T-cell (primary cell): ENCODE measurements around the gene PCDHB8. TPM values are rescaled to one million over a fixed set of nuclear protein-coding genes. Genes with fewer than 3 reads are reported as not detected.
A peak's percentile ranks its signal among the peaks of the same experiment; 100 is the strongest.
"Not testable (repeated sequence)": the region's sequence is repeated elsewhere in the genome, so short reads cannot be mapped to it uniquely, and the experiment has no call there.

ENCODE experiments used
- ATAC-seq, 4 experiments: fragments of 200-7000 bp in 3 of 4; fragments of 150-1000 bp in 1 of 4; cut with Tn5 transposase; replicated peaks in 1 of 4; 1 replicate in 3 of 4; 2 replicates in 1 of 4; pipeline ENCODE4 v1.10.0; 2021; ENCODE audit warnings: moderate library complexity in 3 of 4, mild to moderate bottlenecking in 2 of 4, moderate number of reproducible peaks in 1 of 4
- CTCF ChIA-PET, 2 donors: fragments of 300-600 bp; sonication (Branson Sonifier 250); formaldehyde crosslinking; loops; one replicate each; lab custom pipeline; 2022; ENCODE audit warnings: antibody characterized with exemption in 2 of 2; lab: Charles Lee
- POLR2A ChIA-PET, 2 donors: fragments of 300-600 bp; sonication (Branson Sonifier 250); formaldehyde crosslinking; loops; one replicate each; lab custom pipeline; 2022; ENCODE audit warnings: antibody characterized with exemption in 2 of 2; lab: Charles Lee
- DNase-seq, 35 experiments: peaks; one replicate each; pipeline versions ENCODE4 v3.0.0 to v3.0.0-alpha.2; 2013 to 2023
- H3K27ac ChIP-seq: one replicate; pipeline ENCODE4 v1.5.1; 2013; ENCODE audit warnings: low read length
- H3K27me3 ChIP-seq, 2 experiments: replicated peaks in 1 of 2; 1 replicate in 1 of 2; 2 replicates in 1 of 2; pipeline versions ENCODE4 v1.6.1 to v1.7.0; 2013; ENCODE audit warnings: low read length in 1 of 2, mixed read lengths in 1 of 2; ENCODE audit not compliant: control insufficient read depth in 2 of 2, insufficient read depth in 2 of 2; ENCODE audit errors: extremely low read depth in 1 of 2
- H3K36me3 ChIP-seq, 2 donors: 1 replicate in 1 of 2; 2 replicates in 1 of 2; pipeline versions ENCODE4 v1.6.1 to v1.7.0; 2013; ENCODE audit warnings: low read length in 1 of 2; ENCODE audit not compliant: control insufficient read depth in 2 of 2, insufficient read depth in 1 of 2; ENCODE audit errors: extremely low read depth in 1 of 2
- H3K4me1 ChIP-seq, 2 experiments: 1 replicate in 1 of 2; 2 replicates in 1 of 2; pipeline versions ENCODE4 v1.6.1 to v1.7.0; 2013; ENCODE audit warnings: low read length in 2 of 2, mixed read lengths in 1 of 2; ENCODE audit not compliant: insufficient read depth in 2 of 2, control insufficient read depth in 1 of 2; ENCODE audit errors: extremely low read depth in 1 of 2
- H3K4me3 ChIP-seq, 2 donors: 1 replicate in 1 of 2; 2 replicates in 1 of 2; pipeline versions ENCODE4 v1.5.1 to v1.7.0; 2013; ENCODE audit warnings: mild to moderate bottlenecking in 2 of 2, low read length in 1 of 2, moderate library complexity in 1 of 2; ENCODE audit not compliant: control insufficient read depth in 1 of 2; ENCODE audit errors: extremely low read depth in 1 of 2
- H3K9me3 ChIP-seq: 2 replicates; pipeline ENCODE4 v1.7.0; 2013
- H3K27ac Mint-ChIP-seq, 2 donors: one replicate each; pipeline ENCODE4 v1.8.0; 2020 to 2021; ENCODE audit warnings: mild to moderate bottlenecking in 2 of 2, mixed read lengths in 2 of 2
- H3K27me3 Mint-ChIP-seq, 2 donors: one replicate each; pipeline ENCODE4 v1.8.0; 2021 to 2022; ENCODE audit warnings: mixed read lengths in 2 of 2
- H3K36me3 Mint-ChIP-seq: one replicate; pipeline ENCODE4 v1.8.0; 2021; ENCODE audit warnings: mixed read lengths
- H3K4me1 Mint-ChIP-seq, 3 donors: one replicate each; pipeline ENCODE4 v1.8.0; 2020 to 2022; ENCODE audit warnings: mixed read lengths in 3 of 3, mild to moderate bottlenecking in 1 of 3
- H3K4me3 Mint-ChIP-seq, 3 donors: one replicate each; pipeline ENCODE4 v1.8.0; 2020 to 2022; ENCODE audit warnings: mild to moderate bottlenecking in 3 of 3, mixed read lengths in 3 of 3, moderate library complexity in 3 of 3
- H3K9me3 Mint-ChIP-seq, 3 donors: one replicate each; pipeline ENCODE4 v1.8.0; 2020 to 2022; ENCODE audit warnings: mixed read lengths in 3 of 3
- WGBS: methylation state at CpG from one replicate; pipeline ENCODE4 v1.1.5; 2013; ENCODE audit warnings: missing lambda C conversion rate; ENCODE audit not compliant: insufficient coverage; 5-methylcytosine and 5-hydroxymethylcytosine counted together
- total RNA-seq, 35 experiments: library from RNA in 6 of 35; stranded (reverse) in 6 of 35; fragments of 120-200 nt in 1 of 35; gene quantifications; one replicate each; pipeline versions ENCODE4 v1.2.1 to v1.2.4 and lab custom pipeline; 2013 to 2026

The PCDHB8 gene
- total RNA-seq, 5 donors from 2014 or later (not counting 1 experiment from before 2014, with no cell fraction given), result not detected

DNA sequence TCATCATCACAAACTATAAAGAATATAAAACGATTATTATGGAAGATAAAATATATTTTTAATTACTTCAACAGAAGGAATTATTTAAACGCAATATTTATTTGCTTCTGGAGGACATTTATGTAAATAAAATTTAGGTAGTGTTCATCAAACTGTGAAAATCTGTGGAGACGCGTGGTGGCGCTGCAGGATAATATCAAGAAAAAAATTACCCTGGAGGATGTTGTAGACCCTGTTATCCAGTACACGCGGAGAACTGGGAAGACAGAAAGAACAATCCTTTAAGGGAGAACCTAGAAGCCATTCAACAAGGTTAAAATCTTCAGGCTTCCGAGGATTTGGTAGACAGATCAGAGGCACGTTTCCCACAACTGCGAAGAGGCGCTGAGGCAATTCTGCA is 30.9 kb downstream of the PCDHB8 start, which contains the start of gene PCDHB12:
Gene PCDHB12 (plus strand): TSS at position 242 of the 400 bp plus-strand sequence. CDS start 189 bp downstream, outside the sequence.
- H3K36me3 ChIP-seq, result no peaks in the 10 kb centered on the region
- no peak within 1 kb of the TSS for H3K4me3 ChIP-seq
- peaks cover 2% of the 10 kb centered on the region for H3K9me3 ChIP-seq
- H3K27me3 Mint-ChIP-seq, result peaks cover 58 to 66% of the 10 kb centered on the region in 2 donors
- H3K27ac Mint-ChIP-seq, result no peak within 1 kb of the TSS
- peaks cover 0 to 7% (median 3%) of the 10 kb centered on the region in 3 donors for H3K9me3 Mint-ChIP-seq
- 28% methylated on average over 9 of the region's 11 CpGs for WGBS
- DNase-seq, result peak in 1 of 35 experiments; percentile 5
- H3K4me1 Mint-ChIP-seq, result peaks cover 0 to under 1% (median under 1%) of the 10 kb centered on the region in 3 donors
- no peak for ATAC-seq
- H3K27ac ChIP-seq, result no peak within 1 kb of the TSS
- POLR2A ChIA-PET, result no interaction called here
- peaks cover 5 to 14% of the 10 kb centered on the region in 2 experiments for H3K27me3 ChIP-seq
- H3K36me3 Mint-ChIP-seq, result no peaks in the 10 kb centered on the region
- CTCF ChIA-PET, result no interaction called here
- H3K4me1 ChIP-seq, result no peaks in the 10 kb centered on the region
- no peak within 1 kb of the TSS for H3K4me3 Mint-ChIP-seq

DNA sequence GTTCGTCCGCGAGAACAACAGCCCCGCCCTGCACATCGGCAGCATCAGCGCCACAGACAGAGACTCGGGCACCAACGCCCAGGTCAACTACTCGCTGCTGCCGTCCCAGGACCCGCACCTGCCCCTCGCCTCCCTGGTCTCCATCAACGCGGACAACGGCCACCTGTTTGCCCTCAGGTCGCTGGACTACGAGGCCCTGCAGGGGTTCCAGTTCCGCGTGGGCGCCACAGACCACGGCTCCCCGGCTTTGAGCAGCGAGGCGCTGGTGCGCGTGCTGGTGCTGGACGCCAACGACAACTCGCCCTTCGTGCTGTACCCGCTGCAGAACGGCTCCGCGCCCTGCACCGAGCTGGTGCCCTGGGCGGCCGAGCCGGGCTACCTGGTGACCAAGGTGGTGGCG is 32.7 kb downstream of the PCDHB8 start:
- peaks cover 64 to 75% of the 10 kb centered on the region in 2 donors for H3K27me3 Mint-ChIP-seq

DNA sequence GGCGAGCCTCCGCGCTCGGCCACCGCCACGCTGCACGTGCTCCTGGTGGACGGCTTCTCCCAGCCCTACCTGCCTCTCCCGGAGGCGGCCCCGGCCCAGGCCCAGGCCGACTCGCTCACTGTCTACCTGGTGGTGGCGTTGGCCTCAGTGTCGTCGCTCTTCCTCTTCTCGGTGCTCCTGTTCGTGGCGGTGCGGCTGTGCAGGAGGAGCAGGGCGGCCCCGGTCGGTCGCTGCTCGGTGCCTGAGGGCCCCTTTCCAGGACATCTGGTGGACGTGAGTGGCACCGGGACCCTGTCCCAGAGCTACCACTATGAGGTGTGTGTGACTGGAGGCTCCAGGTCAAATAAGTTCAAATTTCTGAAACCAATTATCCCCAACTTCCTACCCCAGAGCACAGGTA is 33.3 kb downstream of the PCDHB8 start:
- peaks cover 0 to 15% (median 8%) of the 10 kb centered on the region in 3 donors for H3K9me3 Mint-ChIP-seq
- peaks cover 9 to 17% of the 10 kb centered on the region in 2 experiments for H3K27me3 ChIP-seq
- H3K4me3 Mint-ChIP-seq, H3K36me3 Mint-ChIP-seq, POLR2A ChIA-PET, DNase-seq, ATAC-seq, H3K4me1 ChIP-seq, H3K4me1 Mint-ChIP-seq, H3K4me3 ChIP-seq, H3K27ac ChIP-seq, CTCF ChIA-PET, H3K9me3 ChIP-seq, H3K36me3 ChIP-seq: not testable (repeated sequence)
- WGBS, result 45% methylated on average over 14 of the region's 27 CpGs
- H3K27me3 Mint-ChIP-seq, result peaks cover 63 to 73% of the 10 kb centered on the region in 2 donors
- H3K27ac Mint-ChIP-seq, result peak overlapping the region in 1 of 2 donors; percentile 55

More for the DNA sequence above, 32.7 kb downstream of the PCDHB8 start:
- H3K4me1 Mint-ChIP-seq, ATAC-seq, H3K27ac ChIP-seq, POLR2A ChIA-PET, H3K4me1 ChIP-seq, H3K9me3 ChIP-seq, H3K36me3 ChIP-seq, CTCF ChIA-PET, H3K27ac Mint-ChIP-seq, DNase-seq, H3K4me3 ChIP-seq, H3K36me3 Mint-ChIP-seq, H3K4me3 Mint-ChIP-seq: not testable (repeated sequence)
- peaks cover 0 to 14% (median 7%) of the 10 kb centered on the region in 3 donors for H3K9me3 Mint-ChIP-seq
- WGBS, result 46% methylated on average over 21 of the region's 39 CpGs
- peaks cover 9 to 17% of the 10 kb centered on the region in 2 experiments for H3K27me3 ChIP-seq

DNA sequence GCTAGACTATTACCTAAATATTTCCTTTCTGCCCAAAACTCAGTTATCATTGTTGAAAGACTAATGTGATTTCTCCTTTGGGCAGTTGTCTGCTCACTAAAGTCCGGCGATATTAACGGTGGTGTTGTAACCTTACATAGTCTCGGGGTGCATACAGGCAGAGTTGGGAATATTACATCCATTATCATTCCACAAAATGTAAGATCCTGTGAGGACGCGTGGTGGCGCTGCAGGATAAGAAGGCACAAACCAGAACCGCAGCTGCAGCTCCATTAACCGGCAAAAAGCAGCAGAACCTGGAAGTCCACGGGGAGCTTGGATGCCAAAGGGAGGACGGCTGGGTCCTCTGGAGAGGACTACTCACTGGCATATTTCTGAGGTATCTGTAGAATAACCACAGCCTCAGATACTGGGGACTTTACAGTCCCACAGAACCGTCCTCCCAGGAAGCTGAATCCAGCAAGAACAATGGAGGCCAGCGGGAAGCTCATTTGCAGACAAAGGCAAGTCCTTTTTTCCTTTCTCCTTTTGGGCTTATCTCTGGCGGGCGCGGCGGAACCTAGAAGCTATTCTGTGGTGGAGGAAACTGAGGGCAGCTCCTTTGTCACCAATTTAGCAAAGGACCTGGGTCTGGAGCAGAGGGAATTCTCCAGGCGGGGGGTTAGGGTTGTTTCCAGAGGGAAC is 36.2 kb downstream of the PCDHB8 start, which contains the start of gene PCDHB13:
Gene PCDHB13 (plus strand): TSS at position 264 of the 684 bp plus-strand sequence. CDS start 205 bp downstream, at position 469.
- CTCF ChIA-PET, H3K36me3 Mint-ChIP-seq, H3K27ac Mint-ChIP-seq, H3K9me3 ChIP-seq, H3K4me1 ChIP-seq, H3K4me1 Mint-ChIP-seq, POLR2A ChIA-PET, H3K36me3 ChIP-seq, ATAC-seq, H3K27ac ChIP-seq, H3K4me3 ChIP-seq: not testable (repeated sequence)
- whole genome bisulfite sequencing, result no CpG with 5 or more reads among the region's 18 CpGs
- peaks cover 4 to 22% (median 18%) of the 10 kb centered on the region in 3 donors for H3K9me3 Mint-ChIP-seq
- peak within 1 kb of the TSS in 1 of 3 donors; percentile 44 for H3K4me3 Mint-ChIP-seq
- peaks cover 12 to 25% of the 10 kb centered on the region in 2 experiments for H3K27me3 ChIP-seq
- peak in 6 of 35 experiments; percentile 2 to 48 (median 12) for DNase-seq
- peaks cover 58 to 63% of the 10 kb centered on the region in 2 donors for H3K27me3 Mint-ChIP-seq

DNA sequence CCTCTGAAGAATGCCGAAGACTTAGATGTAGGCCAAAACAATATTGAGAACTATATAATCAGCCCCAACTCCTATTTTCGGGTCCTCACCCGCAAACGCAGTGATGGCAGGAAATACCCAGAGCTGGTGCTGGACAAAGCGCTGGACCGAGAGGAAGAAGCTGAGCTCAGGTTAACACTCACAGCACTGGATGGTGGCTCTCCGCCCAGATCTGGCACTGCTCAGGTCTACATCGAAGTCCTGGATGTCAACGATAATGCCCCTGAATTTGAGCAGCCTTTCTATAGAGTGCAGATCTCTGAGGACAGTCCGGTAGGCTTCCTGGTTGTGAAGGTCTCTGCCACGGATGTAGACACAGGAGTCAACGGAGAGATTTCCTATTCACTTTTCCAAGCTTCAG is 37.0 kb downstream of the PCDHB8 start:
- H3K4me1 ChIP-seq, CTCF ChIA-PET: not testable (repeated sequence)
- peaks cover 7 to 28% (median 26%) of the 10 kb centered on the region in 3 donors for H3K9me3 Mint-ChIP-seq

DNA sequence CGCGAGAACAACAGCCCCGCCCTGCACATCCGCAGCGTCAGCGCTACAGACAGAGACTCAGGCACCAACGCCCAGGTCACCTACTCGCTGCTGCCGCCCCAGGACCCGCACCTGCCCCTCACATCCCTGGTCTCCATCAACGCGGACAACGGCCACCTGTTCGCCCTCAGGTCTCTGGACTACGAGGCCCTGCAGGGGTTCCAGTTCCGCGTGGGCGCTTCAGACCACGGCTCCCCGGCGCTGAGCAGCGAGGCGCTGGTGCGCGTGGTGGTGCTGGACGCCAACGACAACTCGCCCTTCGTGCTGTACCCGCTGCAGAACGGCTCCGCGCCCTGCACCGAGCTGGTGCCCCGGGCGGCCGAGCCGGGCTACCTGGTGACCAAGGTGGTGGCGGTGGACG is 37.9 kb downstream of the PCDHB8 start:
- ATAC-seq, DNase-seq, POLR2A ChIA-PET, H3K4me1 Mint-ChIP-seq, H3K36me3 Mint-ChIP-seq, H3K36me3 ChIP-seq, H3K4me1 ChIP-seq, CTCF ChIA-PET, H3K4me3 Mint-ChIP-seq, H3K4me3 ChIP-seq, H3K27ac ChIP-seq, H3K27ac Mint-ChIP-seq, H3K9me3 ChIP-seq: not testable (repeated sequence)
- WGBS, result 41% methylated on average over 10 of the region's 40 CpGs
- H3K27me3 ChIP-seq, result peaks cover 12 to 19% of the 10 kb centered on the region in 2 experiments
- Mint-ChIP-seq H3K27me3 (peaks cover 57 to 63% of the 10 kb centered on the region in 2 donors), H3K9me3 (peaks cover 10 to 35% (median 30%) of the 10 kb centered on the region in 3 donors)

More for the DNA sequence above, 37.0 kb downstream of the PCDHB8 start:
- H3K9me3 ChIP-seq, DNase-seq, H3K27ac Mint-ChIP-seq, H3K4me3 ChIP-seq, H3K4me1 Mint-ChIP-seq, H3K36me3 ChIP-seq, H3K36me3 Mint-ChIP-seq, H3K4me3 Mint-ChIP-seq, ATAC-seq, H3K27ac ChIP-seq: not testable (repeated sequence)
- peaks cover 12 to 22% of the 10 kb centered on the region in 2 experiments for H3K27me3 ChIP-seq
- POLR2A ChIA-PET, result interaction anchor here in 1 of 2 donors (0.6 kb wide), 1 partner anchor 299 kb away, joined by 7 read pairs; no protein-coding TSS in a partner anchor
- 62% methylated on average over 3 of the region's 12 CpGs for WGBS
- peaks cover 54 to 59% of the 10 kb centered on the region in 2 donors for H3K27me3 Mint-ChIP-seq
